ENCODE measurements around the gene FGF2.

DNA sequence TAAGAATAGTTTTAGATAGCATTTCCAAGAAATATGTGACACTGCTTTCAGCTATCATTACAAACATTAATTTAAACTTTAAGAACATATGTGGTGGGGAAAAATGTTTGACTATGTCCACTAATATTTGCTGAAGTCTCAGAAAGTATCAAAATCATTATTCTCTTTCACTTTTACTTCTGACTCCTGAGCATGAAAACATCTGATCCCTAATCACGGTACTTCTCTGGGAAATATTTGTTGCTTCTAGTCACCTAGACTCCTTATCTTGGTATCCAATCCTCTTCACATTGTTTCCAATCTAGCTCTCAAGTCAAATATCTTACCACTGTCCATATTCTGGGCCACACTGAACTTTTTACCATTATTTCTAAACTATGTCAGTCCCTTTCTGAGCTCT, 85.0 kb downstream of the FGF2 start:
- TF ChIP-seq CTCF (IDR thresholded peaks at IDR 0.05; ENCODE audit: insufficient read depth, low read length, poor library complexity, severe bottlenecking) (no peak), EZH2phosphoT487 (conservative IDR thresholded peaks at IDR 0.05; ENCODE audit: low read length) (no peak)

Measured in SU-DHL-6 (cell line).